Esophagus muscularis mucosa (tissue), 4 donors: ENCODE results near the gene OTX1.

ENCODE experiments used
- EP300 ChIP-seq: sonication (generic); formaldehyde crosslinking; IDR thresholded peaks from one replicate; pipeline ENCODE4 v1.6.1; 2017; ENCODE audit warnings: antibody characterized with exemption
- POLR2A ChIP-seq: fragments of 450-650 bp; IDR thresholded peaks from one replicate; pipeline ENCODE4 v1.6.1; 2017; ENCODE audit warnings: antibody characterized with exemption, moderate library complexity, mild to moderate bottlenecking, low read depth
- POLR2AphosphoS5 ChIP-seq, 2 donors: sonication (generic); formaldehyde crosslinking; IDR thresholded peaks; one replicate each; pipeline ENCODE4 v1.6.1; 2017; ENCODE audit warnings: antibody characterized with exemption in 2 of 2
- TF ChIP-seq, protein P1 (sequence below), 3 experiments: fragments of 200-600 bp in 2 of 3; fragments of 450-650 bp in 1 of 3; sonication (generic) in 2 of 3; IDR thresholded peaks; one replicate each; pipeline ENCODE4 v1.5.1; 2017 to 2019; ENCODE audit warnings: antibody characterized with exemption in 3 of 3, mild to moderate bottlenecking in 2 of 3, moderate library complexity in 1 of 3

DNA sequence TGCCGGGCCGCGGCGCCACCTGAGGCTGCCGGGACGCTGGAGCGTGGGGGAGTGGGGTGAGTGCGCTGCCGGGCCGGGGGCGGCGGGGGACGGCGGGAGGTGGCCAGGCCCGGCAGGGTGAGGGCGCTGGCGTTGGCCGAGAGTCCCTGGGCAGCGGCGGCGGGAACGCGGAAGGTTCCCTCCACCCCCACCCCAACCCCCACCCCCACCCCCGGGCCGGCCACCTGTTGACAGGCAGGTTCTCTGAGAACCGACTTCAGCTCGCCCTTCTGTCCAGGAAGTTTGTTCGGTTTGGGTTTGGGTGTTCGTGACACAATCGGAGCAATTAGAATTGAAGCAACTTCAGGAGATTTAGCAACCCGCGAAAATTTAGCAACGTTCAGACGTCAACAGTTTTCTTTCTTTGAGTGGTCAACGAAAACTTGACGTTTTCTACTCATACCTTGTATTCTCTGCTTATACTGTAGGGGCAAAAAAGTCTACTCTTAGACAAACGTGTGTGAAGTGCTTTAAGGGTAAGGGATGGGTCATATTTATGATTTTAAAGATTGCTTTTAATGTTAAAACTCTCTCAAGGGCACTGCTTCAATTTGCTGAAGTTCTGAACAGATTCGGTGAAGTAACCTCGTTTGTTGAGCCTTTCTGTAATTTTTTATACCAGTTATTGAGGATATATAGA is 9.3 kb downstream of the OTX1 start:
- TF ChIP-seq, protein P1, sequence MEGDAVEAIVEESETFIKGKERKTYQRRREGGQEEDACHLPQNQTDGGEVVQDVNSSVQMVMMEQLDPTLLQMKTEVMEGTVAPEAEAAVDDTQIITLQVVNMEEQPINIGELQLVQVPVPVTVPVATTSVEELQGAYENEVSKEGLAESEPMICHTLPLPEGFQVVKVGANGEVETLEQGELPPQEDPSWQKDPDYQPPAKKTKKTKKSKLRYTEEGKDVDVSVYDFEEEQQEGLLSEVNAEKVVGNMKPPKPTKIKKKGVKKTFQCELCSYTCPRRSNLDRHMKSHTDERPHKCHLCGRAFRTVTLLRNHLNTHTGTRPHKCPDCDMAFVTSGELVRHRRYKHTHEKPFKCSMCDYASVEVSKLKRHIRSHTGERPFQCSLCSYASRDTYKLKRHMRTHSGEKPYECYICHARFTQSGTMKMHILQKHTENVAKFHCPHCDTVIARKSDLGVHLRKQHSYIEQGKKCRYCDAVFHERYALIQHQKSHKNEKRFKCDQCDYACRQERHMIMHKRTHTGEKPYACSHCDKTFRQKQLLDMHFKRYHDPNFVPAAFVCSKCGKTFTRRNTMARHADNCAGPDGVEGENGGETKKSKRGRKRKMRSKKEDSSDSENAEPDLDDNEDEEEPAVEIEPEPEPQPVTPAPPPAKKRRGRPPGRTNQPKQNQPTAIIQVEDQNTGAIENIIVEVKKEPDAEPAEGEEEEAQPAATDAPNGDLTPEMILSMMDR (IDR thresholded peaks at IDR 0.05) = no peak
- TF ChIP-seq POLR2A (no peak), POLR2AphosphoS5 (IDR thresholded peaks at IDR 0.05) (peak in 1 of 2 donors; percentile 64), EP300 (no peak)
